GM19324 (cell line): ENCODE measurements around the gene RNF217.
A peak's percentile ranks its signal among the peaks of the same experiment; 100 is the strongest.
"Not testable (repeated sequence)": the region's sequence is repeated elsewhere in the genome, so short reads cannot be mapped to it uniquely, and the experiment has no call there.

Experiments
- ATAC-seq: cut with Tn5 transposase; IDR thresholded peaks from one replicate; pipeline ENCODE4 v1.9.1; 2021; ENCODE audit warnings: mild to moderate bottlenecking, moderate library complexity; ENCODE audit not compliant: unreplicated experiment, low FRiP score

RNF217 gene

GRCh38 chr6:124962639-124963415 lies 590 bp downstream of the RNF217 start:
- peak; percentile 41 for ATAC-seq

DNA sequence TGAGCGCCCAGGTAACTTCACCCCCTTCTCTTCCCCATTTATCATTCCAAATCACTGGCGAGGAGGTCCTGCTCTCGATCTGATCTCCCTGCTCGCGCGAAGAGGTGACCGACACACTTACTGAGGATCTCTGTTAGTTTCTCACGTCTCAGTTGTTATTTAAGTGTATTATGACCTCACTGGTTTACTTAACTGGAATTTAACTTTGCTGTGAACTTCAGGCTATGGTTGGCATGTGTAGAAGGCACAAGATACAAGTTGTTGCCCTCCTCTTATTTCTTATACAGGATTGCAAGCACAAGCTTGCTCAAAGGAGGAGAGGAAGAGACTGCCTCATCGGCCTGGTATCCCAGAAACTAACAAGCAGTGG lies 1.2 kb downstream of the RNF217 start:
- ATAC-seq, result no peak

DNA sequence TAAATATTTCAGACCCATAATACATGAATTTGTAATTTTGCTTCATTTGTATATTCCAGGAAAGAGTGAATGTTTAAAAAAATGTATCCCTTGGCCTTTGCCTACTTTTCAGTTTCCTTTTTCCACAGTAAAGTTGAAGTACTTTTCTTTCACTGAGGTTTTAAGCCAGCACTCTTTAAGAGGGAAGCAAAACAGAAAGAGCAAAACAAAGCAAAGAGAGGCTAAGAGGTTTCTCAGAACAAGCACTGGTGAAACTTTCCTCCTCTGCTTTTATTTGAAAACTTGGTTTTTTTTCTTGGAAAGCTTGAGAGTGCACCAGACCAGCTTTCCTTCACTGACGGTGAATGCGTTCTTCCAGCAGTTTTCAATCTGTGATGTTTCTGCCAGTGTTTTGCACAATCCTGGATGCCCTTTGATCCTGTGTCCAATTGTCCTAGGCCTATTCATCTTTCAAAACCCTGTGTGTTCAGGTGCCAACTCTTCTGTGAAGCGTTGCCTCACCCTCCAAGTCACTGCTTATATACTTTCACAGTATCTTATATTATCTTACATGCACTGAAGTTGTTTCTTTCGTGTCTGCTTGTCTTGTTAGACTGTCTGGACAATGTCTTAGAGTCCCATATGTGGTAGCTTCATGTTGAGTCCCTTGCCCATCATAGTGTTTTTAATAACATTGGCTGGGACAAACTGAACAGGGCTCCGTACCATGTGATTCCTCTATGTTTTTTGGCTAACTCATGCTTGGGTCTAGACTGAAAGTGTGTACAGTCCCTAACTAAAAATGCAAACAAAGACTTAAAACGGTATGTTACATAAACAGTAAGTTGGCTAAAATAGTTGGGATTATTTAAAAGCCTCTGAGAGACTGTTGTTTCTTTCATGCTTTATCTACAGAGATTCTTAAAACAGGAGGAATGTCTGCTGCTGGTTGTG lies 1.9 kb downstream of the RNF217 start:
- no peak for ATAC-seq

DNA sequence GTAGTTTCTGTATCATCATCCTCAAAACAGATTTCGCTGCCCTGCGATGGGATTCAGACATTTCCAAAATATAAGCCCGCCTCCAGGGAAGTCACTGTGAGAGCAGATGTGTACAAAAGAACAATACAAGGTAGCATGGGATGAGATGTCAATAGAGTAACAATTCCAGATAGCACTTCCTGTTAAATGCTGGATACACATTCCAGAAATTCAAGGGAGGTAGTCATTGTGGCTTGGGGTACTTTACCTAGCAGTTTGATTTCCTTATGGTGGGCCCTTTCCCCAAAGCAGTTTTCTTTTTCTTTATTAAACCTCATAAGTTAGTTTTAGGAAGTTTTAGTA lies 2.5 kb downstream of the RNF217 start:
- no peak for ATAC-seq

DNA sequence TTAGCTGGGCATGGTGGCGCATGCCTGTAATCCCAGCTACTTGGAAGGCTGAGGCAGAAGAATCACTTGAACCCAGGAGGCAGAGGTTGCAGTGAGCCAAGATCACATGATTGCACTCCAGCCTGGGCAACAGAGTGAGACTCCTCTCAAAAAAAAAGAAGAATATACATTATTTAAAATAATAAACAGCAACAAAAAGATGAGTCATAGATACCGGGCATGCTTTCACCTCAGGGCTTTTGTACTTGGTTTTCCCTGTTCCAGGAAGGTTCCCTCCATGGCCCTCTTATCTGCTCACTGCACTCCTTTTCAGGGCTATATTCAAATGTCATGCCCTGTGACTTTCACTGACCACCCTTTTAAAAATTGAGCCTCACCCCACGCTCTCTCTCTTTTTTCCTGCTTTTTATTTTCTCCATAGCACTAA lies 3.2 kb downstream of the RNF217 start:
- not testable (repeated sequence) for ATAC-seq

GRCh38 chr6:124967444-124967843 lies 5.2 kb downstream of the RNF217 start:
- ATAC-seq, result no peak

DNA sequence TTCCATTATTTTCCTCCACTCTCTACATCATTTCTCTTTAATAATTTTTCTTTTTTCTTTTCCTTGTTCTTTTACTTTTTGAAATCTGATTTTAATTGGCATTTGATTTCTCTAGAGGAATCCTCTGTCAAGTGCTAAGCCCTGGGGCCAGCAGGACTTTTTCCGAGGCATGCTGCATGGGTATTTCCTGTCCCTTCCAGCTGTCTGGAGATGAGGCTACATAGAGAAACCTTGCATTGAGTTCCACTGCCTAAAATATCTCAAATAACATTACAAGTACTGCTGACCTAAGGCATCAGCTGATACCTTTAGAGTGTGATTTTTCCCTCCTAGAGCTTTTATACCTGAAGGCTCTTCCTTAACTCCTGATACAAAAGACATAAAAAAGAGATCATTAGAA lies 6.2 kb downstream of the RNF217 start:
- ATAC-seq, result no peak

DNA sequence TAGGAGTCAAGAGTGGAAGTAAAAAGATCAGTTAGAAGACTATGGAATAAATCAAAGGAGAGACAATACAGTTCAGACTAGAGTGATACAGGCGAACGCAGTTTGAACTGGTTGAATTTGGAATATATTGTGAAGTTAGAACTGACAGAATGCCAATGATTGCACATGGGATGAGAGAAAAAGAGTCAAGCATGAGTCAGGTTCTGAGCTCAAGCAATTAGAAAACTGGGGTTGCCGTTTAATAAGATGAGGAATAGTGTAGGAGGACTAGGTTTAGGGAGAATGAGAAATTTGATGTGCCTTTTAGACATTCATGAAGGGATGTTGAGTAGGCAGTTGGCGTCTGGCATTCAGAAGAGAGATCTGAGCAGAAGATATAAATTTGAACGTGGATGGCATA lies 8.0 kb downstream of the RNF217 start:
- ATAC-seq, result no peak

DNA sequence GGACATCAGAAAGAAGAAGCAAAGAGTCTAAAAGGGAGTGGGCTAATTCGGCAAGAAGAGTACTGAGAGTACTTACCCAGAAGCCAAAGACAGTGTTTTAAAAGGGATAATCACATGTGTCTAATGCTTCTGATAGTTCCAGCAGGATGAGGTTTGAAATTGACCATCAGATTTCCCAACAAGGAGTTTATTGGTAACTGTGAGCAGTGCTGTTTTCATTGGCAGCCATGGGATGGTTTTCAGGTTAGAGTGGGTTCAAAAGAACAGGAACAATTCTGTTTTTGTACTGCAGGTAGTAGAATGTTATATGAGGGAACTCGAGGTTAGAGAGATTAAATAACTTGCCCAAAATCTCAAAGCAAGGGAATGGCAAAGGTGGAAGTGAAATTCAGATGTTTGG lies 8.5 kb downstream of the RNF217 start:
- ATAC-seq, result no peak

DNA sequence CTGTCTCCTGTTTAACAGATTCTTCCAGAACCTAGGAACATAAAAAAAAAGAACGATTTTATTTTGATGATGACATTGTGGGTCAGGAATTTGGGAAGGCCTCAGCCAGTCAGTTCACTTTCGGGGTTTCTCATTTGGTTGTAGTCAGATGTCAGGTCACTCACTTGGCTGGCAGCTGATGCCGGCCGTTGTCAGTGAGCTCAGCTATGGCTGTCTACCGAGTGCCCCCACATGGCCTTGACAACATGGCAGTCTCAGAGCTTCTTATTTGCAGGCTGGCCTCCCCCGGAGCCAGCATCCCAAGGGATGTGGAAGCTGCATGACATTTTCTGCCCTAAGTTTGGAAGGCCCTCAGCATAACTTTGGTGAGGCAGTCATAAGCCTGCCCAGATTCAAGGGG lies 11.5 kb downstream of the RNF217 start:
- no peak for ATAC-seq

DNA sequence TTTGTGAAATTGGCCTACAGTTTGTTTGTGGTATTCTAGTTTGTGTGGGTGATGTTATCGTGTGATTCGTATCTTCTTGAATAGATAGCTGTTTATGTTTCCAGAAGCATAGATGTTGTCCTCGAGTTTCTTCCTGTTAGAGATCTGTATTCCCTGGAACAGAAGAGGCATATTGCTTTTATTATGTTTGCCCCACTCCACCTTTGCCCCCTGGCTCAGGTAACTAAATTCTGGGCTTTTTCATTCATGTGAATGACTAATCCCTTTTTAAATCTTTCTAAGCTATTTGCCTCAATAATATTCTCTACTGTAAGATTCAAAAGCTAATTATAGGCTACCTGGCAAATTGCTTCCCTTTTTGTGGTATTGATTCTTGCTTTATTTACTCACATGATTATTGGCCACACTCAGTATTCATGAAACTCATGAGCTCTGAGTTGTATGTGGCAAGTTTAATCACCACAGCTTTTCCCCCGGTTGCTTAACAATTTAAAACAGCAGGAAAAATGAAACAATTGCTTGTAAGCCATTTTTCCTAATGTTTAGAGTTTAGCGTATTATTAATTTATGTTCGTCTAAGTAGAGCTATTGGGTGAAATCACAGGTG lies 12.6 kb downstream of the RNF217 start:
- ATAC-seq, result no peak

- no peak for ATAC-seq
Observed at GRCh38 chr6:124977067-124977908, 15.1 kb downstream of the RNF217 start.

DNA sequence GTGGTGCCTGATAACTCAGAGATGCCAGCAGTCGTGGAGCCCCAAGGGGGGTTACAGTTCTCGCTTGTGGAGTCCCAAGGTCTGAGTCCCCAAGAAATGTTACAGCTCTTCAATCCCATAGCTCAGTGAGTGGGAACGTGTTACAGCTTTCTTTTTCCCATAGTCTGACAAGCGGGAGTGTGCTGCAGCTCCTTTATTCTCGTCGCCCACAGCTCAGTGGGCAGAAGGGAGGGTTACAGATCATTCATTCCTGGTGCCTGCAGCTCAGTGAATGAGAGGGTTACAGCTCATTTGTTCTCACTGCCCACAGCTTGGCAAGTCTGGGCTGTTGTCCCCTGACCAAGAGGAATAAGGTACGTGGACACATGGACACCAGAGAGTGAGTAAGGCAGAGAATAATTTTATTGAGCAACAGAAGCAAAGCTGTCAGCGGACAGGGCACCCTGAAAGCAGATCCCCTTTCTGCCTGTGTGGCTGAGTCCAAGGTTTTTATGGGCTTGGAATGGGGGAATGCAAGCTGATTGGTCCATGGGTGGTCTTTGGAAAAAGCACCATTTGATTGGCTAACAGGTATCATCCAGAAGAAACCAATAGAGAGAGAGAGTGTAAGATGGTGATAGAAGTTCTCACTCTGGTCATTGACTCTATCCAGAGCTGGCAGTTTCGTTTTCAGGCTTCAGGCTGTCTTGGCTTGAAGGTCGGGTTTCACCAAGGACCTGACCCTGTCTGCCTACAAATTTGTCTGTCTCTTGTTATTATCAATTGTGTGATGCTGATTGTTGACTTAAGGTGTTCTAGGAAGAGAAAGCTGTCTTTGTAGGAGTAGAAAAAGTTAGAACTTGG lies 16.4 kb downstream of the RNF217 start:
- no peak for ATAC-seq

GRCh38 chr6:124979294-124979678 lies 17.0 kb downstream of the RNF217 start:
- no peak for ATAC-seq

DNA sequence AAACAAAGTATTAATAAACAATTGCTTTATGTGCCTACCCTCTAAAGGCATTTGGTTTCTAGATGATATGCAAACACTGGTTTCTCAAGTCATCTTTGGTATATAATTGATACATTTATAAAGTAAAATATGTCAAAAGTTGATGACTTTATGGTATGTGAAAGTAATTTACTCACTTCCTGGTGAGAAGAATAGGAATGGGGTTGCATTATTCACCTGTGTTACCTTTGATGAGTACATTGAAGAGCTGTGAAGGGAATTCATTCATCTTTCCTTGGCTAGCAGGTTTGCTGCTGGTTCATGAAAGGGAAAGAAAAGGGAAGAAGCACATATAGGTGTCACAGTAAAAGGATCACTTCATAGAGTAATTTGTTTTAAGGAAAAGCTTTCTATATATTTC lies 20.4 kb downstream of the RNF217 start:
- ATAC-seq, result no peak

DNA sequence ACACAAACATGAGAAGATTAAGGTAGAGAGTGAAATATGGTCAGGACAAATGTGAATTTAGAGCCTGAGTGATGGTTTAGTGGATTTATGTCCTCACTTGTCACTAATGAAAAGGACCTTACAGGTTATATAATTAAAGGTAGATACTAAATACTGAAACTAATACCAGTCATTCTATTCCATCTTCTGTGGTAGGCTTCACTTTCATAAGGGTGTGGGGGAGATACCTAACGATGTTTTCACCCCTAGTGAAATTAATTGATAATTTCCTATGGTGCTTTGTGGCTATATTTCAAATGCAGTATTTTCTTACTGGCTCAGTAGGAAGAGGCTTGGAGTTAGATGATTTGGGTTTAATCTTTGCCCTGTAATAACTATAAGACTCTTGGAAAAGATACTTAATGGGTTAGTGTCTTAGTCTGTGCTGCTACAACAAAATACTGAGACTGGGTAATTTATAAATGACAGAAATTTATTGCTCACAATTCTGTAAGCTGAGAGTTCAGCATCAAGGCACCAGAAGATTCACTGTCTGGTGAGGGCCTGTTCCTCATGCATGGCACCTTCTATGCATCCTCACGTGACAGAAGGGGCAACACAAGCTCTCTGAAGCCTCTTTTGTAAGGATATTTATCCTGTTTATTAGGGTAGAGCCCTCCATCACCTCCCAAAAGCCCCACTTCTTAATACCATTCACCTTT lies 21.3 kb downstream of the RNF217 start:
- peak; percentile 58 for ATAC-seq

DNA sequence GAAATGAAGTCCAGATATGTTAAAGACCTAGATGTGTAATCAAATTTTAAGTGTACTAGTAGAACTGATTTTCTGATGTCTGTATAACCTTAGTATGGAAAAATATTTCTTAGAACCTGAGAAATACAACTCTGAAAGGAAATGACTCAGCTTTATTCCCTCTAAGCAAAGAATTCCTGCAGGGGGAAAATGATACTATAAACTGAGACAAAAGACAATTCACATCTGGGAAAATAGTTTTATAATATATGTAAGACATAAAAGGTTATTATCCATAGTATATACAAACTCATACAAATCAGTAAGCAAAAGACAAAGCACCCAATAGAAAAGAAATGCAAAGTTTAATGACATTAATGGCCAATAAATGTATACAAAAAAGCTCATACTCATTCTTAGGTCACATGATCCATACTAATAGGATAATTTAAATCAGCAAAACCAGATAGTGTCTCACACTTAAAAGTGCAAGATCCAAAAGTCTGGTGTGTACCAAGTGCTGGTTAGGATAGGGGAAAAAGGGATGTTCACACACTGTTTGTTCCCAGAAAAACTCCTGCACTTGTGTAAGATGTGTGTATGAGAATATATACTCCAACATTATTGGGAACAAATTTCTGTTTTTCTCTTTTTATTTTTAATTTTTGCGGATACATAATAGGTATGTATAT lies 22.6 kb downstream of the RNF217 start:
- no peak for ATAC-seq

DNA sequence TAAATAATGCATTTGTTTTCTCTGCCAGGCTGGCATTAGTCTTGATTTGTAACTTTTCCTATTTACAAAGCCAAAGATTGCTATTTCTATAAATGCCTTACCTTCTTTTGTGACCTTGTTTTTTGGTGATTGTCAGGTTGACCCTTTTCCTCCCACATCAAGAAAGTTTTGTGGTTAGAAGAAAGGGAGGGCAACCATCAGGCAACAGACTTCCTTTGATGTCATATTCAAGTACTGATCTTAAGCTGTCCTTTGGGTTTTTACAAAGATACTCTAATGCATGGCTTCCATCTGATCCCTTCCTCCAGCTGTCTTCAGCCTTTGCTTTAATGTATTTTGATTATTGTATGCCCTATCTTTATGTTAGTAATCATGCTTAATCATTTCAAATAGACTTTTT lies 23.9 kb downstream of the RNF217 start:
- ATAC-seq, result no peak

- no peak for ATAC-seq
Observed at GRCh38 chr6:124987291-124987690, 25.1 kb downstream of the RNF217 start.
